ENCODE data around the gene KIAA1671.

Gene KIAA1671

GRCh38 chr22:24945430-24945829 lies 7.1 kb upstream of the KIAA1671 start:
- Mint-ChIP-seq H3K27ac (no peak overlapping the region), H3K9me3 (no peaks in the 10 kb centered on the region), H3K4me1 (no peaks in the 10 kb centered on the region), H3K36me3 (no peaks in the 10 kb centered on the region), H3K27me3 (peaks cover 19% of the 10 kb centered on the region), H3K4me3 (no peak overlapping the region)

GRCh38 chr22:24947383-24947782 lies 5.1 kb upstream of the KIAA1671 start:
- no peaks in the 10 kb centered on the region for H3K36me3 Mint-ChIP-seq
- H3K4me3 Mint-ChIP-seq = no peak overlapping the region
- H3K27me3 Mint-ChIP-seq = peaks cover 24% of the 10 kb centered on the region
- no peaks in the 10 kb centered on the region for H3K9me3 Mint-ChIP-seq
- peaks cover 6% of the 10 kb centered on the region for H3K4me1 Mint-ChIP-seq
- H3K27ac Mint-ChIP-seq = no peak overlapping the region

- Mint-ChIP-seq H3K9me3 (no peaks in the 10 kb centered on the region), H3K27ac (no peak overlapping the region), H3K4me1 (peaks cover 6% of the 10 kb centered on the region), H3K36me3 (no peaks in the 10 kb centered on the region), H3K4me3 (no peak overlapping the region), H3K27me3 (peaks cover 24% of the 10 kb centered on the region)
Measured at GRCh38 chr22:24947881-24948280, 4.6 kb upstream of the KIAA1671 start.

- no peaks in the 10 kb centered on the region for H3K9me3 Mint-ChIP-seq
- peaks cover 1% of the 10 kb centered on the region for H3K36me3 Mint-ChIP-seq
- no peak overlapping the region for H3K27ac Mint-ChIP-seq
- no peak overlapping the region for H3K4me3 Mint-ChIP-seq
- H3K4me1 Mint-ChIP-seq = peaks cover 10% of the 10 kb centered on the region
- peaks cover 28% of the 10 kb centered on the region for H3K27me3 Mint-ChIP-seq
Measured at GRCh38 chr22:24948356-24949202, 3.9 kb upstream of the KIAA1671 start.

DNA sequence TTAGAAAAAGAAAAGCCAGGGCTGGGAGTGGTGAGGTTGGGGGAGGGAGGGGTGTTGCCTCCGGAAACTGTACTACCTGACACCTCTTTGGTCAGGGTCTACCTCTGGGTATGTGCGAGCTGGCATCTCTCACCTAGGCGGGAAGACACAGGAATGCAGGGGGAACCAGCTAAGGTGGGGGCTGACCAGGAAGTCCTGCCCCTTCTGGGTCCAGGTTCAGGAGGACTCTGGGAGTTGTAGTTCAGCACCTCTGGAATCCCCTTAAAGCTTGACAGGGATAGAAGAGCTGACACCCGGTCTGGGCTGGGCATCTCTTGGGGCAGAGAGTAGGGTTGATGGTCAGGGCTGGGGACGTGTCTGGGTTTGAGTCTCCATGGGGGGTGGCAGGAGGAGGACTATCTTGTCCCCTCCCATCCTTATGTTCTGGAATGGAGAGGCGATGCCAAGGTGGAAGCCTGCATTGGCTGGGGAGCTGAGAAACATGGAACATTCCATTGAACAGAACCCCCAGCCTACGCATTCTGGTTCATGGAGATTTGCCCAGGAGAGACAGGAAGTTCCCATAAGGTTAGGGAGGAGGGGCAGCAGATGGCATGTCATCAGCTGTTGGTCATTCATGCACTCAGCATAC lies 2.1 kb upstream of the KIAA1671 start:
- peak overlapping the region; percentile 68 for H3K27ac Mint-ChIP-seq
- H3K27me3 Mint-ChIP-seq = peaks cover 32% of the 10 kb centered on the region
- H3K4me1 Mint-ChIP-seq = peaks cover 10% of the 10 kb centered on the region
- peaks cover 1% of the 10 kb centered on the region for H3K36me3 Mint-ChIP-seq
- H3K9me3 Mint-ChIP-seq = no peaks in the 10 kb centered on the region
- no peak overlapping the region for H3K4me3 Mint-ChIP-seq

GRCh38 chr22:24952837-24953383 lies 394 bp downstream of the KIAA1671 start:
- Mint-ChIP-seq H3K9me3 (no peaks in the 10 kb centered on the region), H3K27ac (peak overlapping the region; percentile 83), H3K4me1 (peaks cover 10% of the 10 kb centered on the region), H3K27me3 (peaks cover 27% of the 10 kb centered on the region), H3K36me3 (peaks cover 1% of the 10 kb centered on the region), H3K4me3 (peak overlapping the region; percentile 85)

DNA sequence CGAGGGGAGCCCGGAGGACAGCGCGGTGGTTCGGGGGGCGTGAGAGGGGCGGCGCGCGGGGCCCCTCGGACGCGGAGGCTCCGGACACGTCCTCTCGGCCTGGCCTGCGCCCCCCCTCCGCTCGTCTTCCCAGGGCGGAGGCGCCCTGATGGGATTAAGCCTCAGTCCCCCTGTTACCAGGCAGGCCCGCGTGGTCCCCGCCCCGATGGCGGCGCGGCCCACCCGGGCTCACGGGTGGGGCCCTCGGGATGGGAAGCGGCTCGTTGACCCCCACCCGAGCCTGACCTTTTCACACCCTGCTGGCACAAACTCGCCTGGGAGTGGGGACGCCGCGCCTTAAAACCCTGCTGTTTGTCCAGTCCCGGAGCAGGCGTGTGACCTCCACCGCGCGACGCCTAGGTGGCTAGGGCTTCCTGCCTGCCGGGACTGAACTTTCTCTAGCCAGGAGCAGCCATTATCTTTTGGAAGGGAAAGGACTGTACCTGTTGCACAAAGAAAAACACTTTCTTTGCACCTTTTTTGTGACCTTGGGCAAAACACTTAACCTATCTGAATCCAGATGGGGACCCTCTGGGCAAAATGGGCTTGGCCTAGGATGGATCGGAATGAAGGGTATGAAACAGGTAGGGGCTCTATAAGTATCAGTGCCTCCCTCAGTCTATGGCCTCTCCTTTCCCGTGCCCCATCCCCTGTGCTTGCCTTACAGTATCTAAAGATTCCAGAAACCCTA lies 1.0 kb downstream of the KIAA1671 start:
- Mint-ChIP-seq H3K4me1 (peaks cover 10% of the 10 kb centered on the region), H3K27ac (no peak overlapping the region), H3K9me3 (no peaks in the 10 kb centered on the region), H3K27me3 (peaks cover 27% of the 10 kb centered on the region), H3K4me3 (peak overlapping the region; percentile 85), H3K36me3 (peaks cover 1% of the 10 kb centered on the region)

DNA sequence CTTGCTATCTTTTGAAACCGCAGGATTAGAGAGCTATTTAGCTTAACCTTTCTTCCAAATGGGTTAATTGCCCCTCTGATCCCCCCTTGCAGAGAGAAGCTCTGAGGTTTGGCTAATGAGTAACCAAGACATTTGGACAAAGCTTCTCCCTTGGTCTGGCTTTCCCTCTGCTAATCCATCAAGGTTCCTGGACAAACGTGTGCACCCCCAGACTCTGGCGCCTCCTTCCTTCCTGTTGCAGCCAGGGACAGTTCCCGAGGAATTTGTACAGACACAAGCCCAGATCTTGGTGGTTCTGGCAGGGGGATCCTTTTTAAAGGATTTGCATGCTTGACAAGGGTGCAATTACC lies 1.6 kb downstream of the KIAA1671 start:
- H3K4me3 Mint-ChIP-seq = peak overlapping the region; percentile 72

DNA sequence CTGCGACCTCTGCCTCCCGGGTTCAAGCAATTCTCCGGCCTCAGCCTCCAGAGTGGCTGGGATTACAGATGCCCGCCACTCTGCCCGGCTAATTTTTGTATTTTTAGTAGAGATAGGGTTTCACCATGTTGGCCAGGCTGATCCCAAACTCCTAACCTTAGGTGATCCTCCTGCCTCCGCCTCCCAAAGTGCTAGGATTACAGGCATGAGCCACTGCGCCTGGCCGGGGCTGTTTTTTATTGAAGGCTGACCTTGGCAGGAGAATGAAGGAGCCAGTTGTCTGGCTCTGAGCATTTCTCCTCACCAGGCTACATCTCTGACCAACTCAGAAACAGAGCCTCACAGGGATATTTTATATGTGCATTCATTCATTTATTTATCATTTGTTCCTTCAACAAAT lies 2.3 kb downstream of the KIAA1671 start:
- Mint-ChIP-seq H3K27me3 (peaks cover 22% of the 10 kb centered on the region), H3K27ac (no peak overlapping the region), H3K9me3 (no peaks in the 10 kb centered on the region), H3K4me1 (peaks cover 10% of the 10 kb centered on the region), H3K36me3 (peaks cover 1% of the 10 kb centered on the region), H3K4me3 (no peak overlapping the region)

More for the DNA sequence above, 1.6 kb downstream of the KIAA1671 start:
- Mint-ChIP-seq H3K9me3 (no peaks in the 10 kb centered on the region), H3K27ac (no peak overlapping the region), H3K27me3 (peaks cover 27% of the 10 kb centered on the region), H3K4me1 (peaks cover 10% of the 10 kb centered on the region), H3K36me3 (peaks cover 1% of the 10 kb centered on the region)

DNA sequence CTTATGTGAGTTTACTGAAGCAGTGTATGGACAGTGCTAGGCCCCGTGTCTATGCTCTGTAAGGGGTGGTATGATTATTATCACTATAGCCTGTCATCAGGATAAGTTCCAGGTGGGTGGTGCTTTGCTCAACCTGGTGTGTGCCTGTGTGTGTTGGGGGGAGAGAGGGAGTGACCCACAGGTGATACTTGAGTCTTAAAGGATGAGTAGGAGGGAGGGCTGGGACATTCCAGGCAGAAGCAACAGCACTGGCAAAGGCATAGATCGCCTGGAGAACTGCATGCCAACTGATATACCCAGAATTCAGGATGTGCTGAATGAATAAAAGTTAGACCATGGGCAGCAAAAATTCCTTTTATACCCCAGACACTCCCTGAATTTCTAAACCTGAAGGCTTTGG lies 4.5 kb downstream of the KIAA1671 start:
- H3K4me3 Mint-ChIP-seq = no peak overlapping the region

DNA sequence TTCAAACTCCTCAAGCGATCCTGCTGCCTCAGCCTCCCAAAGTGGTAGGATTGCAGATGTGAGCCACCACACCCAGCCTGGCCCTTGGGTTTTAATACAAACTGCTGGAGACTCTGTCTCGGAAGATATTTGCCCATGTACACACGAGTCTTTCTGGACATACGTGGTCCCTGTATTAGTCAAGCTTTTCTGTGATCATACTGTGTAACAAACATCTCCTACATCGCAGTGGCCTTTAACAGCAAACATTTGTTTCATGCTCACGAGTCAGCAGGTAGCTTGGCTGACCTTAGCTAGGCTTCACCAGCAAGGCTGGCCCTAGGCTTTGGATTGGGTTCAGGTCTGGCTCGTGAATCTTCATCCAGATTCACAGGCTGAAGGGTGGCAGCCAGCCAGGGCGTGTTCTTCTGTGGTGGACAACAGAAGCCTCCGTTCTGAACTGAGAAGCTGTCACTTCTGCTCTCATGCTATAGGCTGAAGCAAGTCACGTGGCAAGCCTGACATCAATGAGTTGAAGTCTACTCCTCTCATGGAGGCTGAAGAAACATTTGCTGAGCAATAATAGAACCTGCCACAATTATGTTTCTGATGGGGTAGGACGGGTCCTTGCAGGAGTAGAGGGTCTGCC lies 8.8 kb downstream of the KIAA1671 start:
- no peaks in the 10 kb centered on the region for H3K9me3 Mint-ChIP-seq
- H3K27me3 Mint-ChIP-seq = peaks cover under 1% of the 10 kb centered on the region
- H3K36me3 Mint-ChIP-seq = no peaks in the 10 kb centered on the region
- H3K27ac Mint-ChIP-seq = no peak overlapping the region
- H3K4me3 Mint-ChIP-seq = no peak overlapping the region
- H3K4me1 Mint-ChIP-seq = no peaks in the 10 kb centered on the region

More for the DNA sequence above, 4.5 kb downstream of the KIAA1671 start:
- Mint-ChIP-seq H3K9me3 (no peaks in the 10 kb centered on the region), H3K27ac (no peak overlapping the region), H3K27me3 (peaks cover 16% of the 10 kb centered on the region), H3K36me3 (peaks cover 1% of the 10 kb centered on the region), H3K4me1 (peaks cover 6% of the 10 kb centered on the region)

DNA sequence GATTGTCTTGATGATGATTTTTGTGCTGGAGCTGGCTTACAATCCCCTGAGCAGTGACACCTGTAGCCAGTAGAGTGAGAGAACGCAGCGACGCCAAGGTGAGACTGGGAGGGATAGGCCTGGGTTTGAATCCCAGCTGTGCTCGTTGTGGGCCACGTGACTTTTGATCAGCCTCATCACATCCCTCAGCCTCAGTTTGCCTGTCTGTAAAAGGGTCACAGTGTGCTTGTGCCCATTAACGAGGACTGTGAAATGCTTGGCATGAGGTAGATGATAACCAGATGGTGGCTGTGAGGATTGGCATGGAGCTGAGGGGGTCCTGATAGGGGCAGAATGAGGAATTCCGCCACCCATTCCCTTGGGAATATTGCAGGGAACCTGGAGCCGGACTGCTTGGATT lies 9.6 kb downstream of the KIAA1671 start:
- no peaks in the 10 kb centered on the region for H3K4me1 Mint-ChIP-seq
- H3K36me3 Mint-ChIP-seq = no peaks in the 10 kb centered on the region
- H3K27ac Mint-ChIP-seq = no peak overlapping the region
- no peaks in the 10 kb centered on the region for H3K9me3 Mint-ChIP-seq
- H3K4me3 Mint-ChIP-seq = no peak overlapping the region
- H3K27me3 Mint-ChIP-seq = no peaks in the 10 kb centered on the region

DNA sequence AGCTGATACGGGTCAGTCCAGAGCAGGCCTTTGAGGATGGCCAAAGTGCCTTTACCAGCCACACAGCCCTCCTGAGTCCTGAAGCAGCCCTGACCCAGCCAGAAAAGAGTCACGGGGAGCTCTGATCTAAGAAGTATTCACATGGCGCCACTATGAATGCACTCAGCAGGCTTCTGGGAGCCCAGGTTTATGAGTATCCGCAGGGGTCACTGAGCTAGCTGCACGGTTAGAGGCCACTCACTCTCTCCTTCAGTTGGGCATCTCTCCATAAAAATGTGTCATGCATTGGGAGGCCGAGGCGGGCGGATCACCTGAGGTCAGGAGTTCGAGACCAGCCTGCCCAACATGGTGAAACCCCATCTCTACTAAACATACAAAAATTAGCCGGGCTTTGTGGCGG lies 10.3 kb downstream of the KIAA1671 start:
- Mint-ChIP-seq H3K4me3 (no peak overlapping the region), H3K27me3 (no peaks in the 10 kb centered on the region), H3K27ac (no peak overlapping the region), H3K9me3 (no peaks in the 10 kb centered on the region), H3K4me1 (no peaks in the 10 kb centered on the region), H3K36me3 (no peaks in the 10 kb centered on the region)

DNA sequence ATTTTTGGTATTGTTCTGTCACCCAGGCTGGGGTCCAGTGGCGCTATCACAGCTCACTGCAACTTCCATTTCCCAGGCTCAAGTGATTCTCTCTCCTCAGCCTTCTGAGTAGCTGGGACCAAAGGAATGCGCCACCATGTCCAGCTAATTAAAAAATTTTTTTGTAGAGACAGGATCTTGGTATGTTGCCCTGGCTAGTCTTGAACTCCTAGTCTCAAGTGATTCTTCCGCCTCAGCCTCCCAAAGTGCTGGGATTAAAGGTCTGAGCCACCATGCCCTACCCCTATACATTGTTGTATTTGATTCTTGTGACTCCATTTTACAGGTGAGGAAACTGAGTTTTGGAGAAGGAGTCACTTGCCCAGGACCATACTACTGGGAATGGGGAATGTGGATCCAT lies 11.9 kb downstream of the KIAA1671 start:
- no peak overlapping the region for H3K4me3 Mint-ChIP-seq
- no peaks in the 10 kb centered on the region for H3K9me3 Mint-ChIP-seq
- no peaks in the 10 kb centered on the region for H3K27me3 Mint-ChIP-seq
- H3K36me3 Mint-ChIP-seq = no peaks in the 10 kb centered on the region
- peak overlapping the region; percentile 12 for H3K27ac Mint-ChIP-seq
- H3K4me1 Mint-ChIP-seq = no peaks in the 10 kb centered on the region

DNA sequence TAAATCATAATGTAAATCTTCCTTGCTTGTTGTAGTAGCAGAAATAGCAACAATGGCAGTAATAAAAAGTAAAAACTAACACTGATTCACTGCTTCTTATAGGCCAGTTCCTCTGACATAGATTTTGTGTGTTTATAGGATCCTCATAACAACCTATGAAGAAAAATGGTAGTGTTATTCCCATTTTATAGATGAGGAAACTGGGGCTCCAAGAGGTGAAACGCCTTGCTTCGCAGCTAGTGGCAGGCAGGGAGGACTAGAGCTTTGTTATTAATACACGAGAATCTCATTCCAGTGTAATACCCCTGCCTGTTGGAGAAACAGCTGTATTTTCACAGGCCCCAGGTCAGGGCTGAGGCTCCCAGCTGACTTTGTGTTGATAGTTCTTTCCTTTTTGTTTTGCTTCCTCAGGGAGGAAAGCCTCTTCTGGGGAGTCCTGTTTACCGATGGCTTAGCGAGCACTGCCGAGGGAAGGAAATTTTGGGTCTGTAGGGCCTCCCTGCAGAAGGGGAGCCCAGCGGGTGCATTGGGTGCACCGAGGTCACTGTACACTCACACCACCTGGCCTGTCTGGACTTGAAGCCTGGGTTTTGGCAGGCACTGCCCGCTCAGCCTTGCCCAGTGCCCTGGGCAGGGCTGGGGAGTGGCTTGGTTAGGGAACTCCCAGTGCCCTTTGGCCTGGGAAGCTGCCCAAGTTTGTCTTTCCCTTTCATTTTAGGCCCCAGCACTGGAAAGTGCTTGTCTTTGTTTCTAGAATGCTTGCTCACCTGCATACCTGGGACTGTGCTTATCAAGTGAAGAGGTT lies 13.5 kb downstream of the KIAA1671 start:
- Mint-ChIP-seq H3K36me3 (no peaks in the 10 kb centered on the region), H3K9me3 (no peaks in the 10 kb centered on the region), H3K4me1 (no peaks in the 10 kb centered on the region), H3K27ac (no peak overlapping the region), H3K27me3 (no peaks in the 10 kb centered on the region), H3K4me3 (no peak overlapping the region)

Data from activated naive CD4-positive, alpha-beta T cell treated with anti-CD3 and anti-CD28 coated beads, Interleukin-2, amount 50 U/mL, for 24 hours (primary cell).